Measurements from ENCODE around the gene CETP.

The CETP gene

GRCh38 chr16:56969769-56970168 is 8.0 kb downstream of the CETP start:
- TF ChIP-seq SIN3A (IDR thresholded peaks at IDR 0.05; ENCODE audit: borderline replicate concordance, insufficient read depth, low read length) = no peak

GRCh38 chr16:56970934-56971767 is 9.4 kb downstream of the CETP start:
- TF ChIP-seq SIN3A (IDR thresholded peaks at IDR 0.05; ENCODE audit: borderline replicate concordance, insufficient read depth, low read length) (no peak), REST (IDR thresholded peaks at IDR 0.05; ENCODE audit: insufficient read depth in 1 of 2, low read depth in 2 of 2, low read length in 2 of 2) (no peak), TAF1 (IDR thresholded peaks at IDR 0.05; ENCODE audit: borderline replicate concordance, insufficient read depth, low read length) (no peak), POLR2AphosphoS5 (IDR thresholded peaks at IDR 0.05; ENCODE audit: low read depth, low read length) (no peak), FOXP2 (optimal IDR thresholded peaks at IDR 0.05; ENCODE audit: borderline replicate concordance, extremely low read depth, extremely low read length, insufficient read depth) (no peak)

GRCh38 chr16:56971768-56972043 is 10.0 kb downstream of the CETP start:
- TF ChIP-seq FOXP2 (optimal IDR thresholded peaks at IDR 0.05; ENCODE audit: borderline replicate concordance, extremely low read depth, extremely low read length, insufficient read depth) = no peak
- TF ChIP-seq POLR2AphosphoS5 (IDR thresholded peaks at IDR 0.05; ENCODE audit: low read depth, low read length) = no peak
- no peak for TF ChIP-seq TAF1 (IDR thresholded peaks at IDR 0.05; ENCODE audit: borderline replicate concordance, insufficient read depth, low read length)
- no peak for TF ChIP-seq SIN3A (IDR thresholded peaks at IDR 0.05; ENCODE audit: borderline replicate concordance, insufficient read depth, low read length)
- TF ChIP-seq REST (IDR thresholded peaks at IDR 0.05; ENCODE audit: insufficient read depth in 1 of 2, low read depth in 2 of 2, low read length in 2 of 2) = no peak

- TF ChIP-seq TAF1 (IDR thresholded peaks at IDR 0.05; ENCODE audit: borderline replicate concordance, insufficient read depth, low read length) (no peak), POLR2AphosphoS5 (IDR thresholded peaks at IDR 0.05; ENCODE audit: low read depth, low read length) (no peak), SIN3A (IDR thresholded peaks at IDR 0.05; ENCODE audit: borderline replicate concordance, insufficient read depth, low read length) (no peak), FOXP2 (optimal IDR thresholded peaks at IDR 0.05; ENCODE audit: borderline replicate concordance, extremely low read depth, extremely low read length, insufficient read depth) (no peak), REST (IDR thresholded peaks at IDR 0.05; ENCODE audit: insufficient read depth in 1 of 2, low read depth in 2 of 2, low read length in 2 of 2) (no peak)
Measured at GRCh38 chr16:56972403-56973293, 10.9 kb downstream of the CETP start.

GRCh38 chr16:56973294-56973689 is 11.5 kb downstream of the CETP start:
- no peak for TF ChIP-seq REST (IDR thresholded peaks at IDR 0.05; ENCODE audit: insufficient read depth in 1 of 2, low read depth in 2 of 2, low read length in 2 of 2)
- TF ChIP-seq FOXP2 (optimal IDR thresholded peaks at IDR 0.05; ENCODE audit: borderline replicate concordance, extremely low read depth, extremely low read length, insufficient read depth) = no peak
- TF ChIP-seq POLR2AphosphoS5 (IDR thresholded peaks at IDR 0.05; ENCODE audit: low read depth, low read length) = no peak
- no peak for TF ChIP-seq SIN3A (IDR thresholded peaks at IDR 0.05; ENCODE audit: borderline replicate concordance, insufficient read depth, low read length)
- no peak for TF ChIP-seq TAF1 (IDR thresholded peaks at IDR 0.05; ENCODE audit: borderline replicate concordance, insufficient read depth, low read length)

Data from PFSK-1 (cell line).